ENCODE measurements around the gene OR10S1.
"Not testable (repeated sequence)": the region's sequence is repeated elsewhere in the genome, so short reads cannot be mapped to it uniquely, and the experiment has no call there.

OR10S1 gene, protein sequence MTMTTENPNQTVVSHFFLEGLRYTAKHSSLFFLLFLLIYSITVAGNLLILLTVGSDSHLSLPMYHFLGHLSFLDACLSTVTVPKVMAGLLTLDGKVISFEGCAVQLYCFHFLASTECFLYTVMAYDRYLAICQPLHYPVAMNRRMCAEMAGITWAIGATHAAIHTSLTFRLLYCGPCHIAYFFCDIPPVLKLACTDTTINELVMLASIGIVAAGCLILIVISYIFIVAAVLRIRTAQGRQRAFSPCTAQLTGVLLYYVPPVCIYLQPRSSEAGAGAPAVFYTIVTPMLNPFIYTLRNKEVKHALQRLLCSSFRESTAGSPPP

DNA sequence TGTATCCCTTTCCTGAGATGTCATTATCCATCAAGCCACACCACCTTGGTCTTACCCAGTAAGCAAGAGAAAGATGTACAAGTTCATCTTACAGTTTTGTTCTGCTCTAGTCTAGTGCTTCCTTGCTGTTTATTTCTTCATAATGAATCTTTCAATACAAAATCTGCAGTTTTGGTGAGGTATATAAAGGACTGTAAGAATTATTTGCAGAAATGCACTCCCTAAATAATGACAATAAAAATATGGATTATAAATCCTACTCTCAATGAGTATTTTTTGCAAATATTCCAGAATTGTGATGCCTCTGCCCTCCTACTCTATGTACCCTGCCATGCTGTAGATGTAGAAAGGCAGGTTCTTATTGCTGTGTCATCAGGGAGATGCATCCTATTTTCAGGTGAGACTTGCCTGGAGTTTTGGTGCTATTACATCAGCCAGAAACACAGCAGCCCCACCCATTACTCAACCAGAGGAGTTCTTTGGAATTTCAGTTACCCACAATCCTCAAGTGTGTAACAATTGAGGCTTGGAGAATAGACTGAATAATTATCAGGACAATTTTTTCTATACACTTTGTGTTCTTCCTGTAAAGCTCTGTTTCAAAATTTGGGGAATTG is at the start of gene OR10S1:
TSS of gene OR10S1 (minus strand) at position 51 of the 617 bp plus-strand sequence. CDS start 117 bp downstream, outside the sequence.
- DNase-seq, result no peak

DNA sequence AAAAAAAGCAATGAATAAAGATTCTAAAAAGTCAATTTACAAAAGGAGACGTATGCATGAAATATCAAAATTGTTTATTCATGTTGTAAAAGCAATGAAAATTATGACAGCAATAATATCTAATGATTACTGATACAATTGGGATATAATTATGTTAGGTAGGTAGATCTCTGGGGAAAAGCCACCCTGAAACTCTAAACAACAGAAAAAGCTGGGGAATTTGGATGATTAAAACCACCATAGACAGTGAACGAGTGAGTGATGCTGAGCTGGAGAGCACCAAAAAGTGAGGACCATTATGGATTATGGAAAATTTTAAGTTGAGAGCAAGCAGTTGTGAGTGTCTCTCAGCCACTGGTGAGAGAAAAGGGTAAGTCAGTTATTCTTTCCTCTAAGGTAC is 48.9 kb upstream of the OR10S1 start, which contains the start of gene OR10G8:
TSS of gene OR10G8 (plus strand) at position 301 of the 400 bp plus-strand sequence. CDS start 2,825 bp downstream, outside the sequence.
- no peak for DNase-seq

DNA sequence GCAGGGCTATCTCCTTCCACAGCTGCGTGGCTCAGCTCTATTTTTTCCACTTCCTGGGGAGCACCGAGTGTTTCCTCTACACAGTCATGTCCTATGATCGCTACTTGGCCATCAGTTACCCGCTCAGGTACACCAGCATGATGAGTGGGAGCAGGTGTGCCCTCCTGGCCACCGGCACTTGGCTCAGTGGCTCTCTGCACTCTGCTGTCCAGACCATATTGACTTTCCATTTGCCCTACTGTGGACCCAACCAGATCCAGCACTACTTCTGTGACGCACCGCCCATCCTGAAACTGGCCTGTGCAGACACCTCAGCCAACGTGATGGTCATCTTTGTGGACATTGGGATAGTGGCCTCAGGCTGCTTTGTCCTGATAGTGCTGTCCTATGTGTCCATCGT is 38.3 kb upstream of the OR10S1 start:
- DNase-seq, result not testable (repeated sequence)

DNA sequence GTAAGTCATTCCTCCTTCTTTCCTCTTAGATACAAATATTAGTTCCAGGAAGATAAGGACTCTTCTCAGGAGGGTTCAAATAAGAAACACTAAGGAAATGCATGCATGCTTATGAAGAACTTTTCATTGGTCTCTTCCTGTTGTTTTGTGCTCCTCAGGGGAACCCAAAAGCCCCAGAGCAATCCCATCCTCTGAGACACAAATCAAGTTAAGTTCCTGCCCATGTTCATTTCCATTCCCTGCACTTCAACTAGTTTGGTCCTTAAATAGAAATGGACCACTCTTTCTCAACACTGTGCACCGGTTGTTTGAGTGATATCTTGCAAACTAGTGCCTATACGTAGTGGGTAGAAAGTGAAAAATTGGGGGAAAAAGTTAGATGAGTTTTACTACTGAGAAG is 35.1 kb upstream of the OR10S1 start, which contains the start of gene OR10G4:
TSS of gene OR10G4 (plus strand) at position 301 of the 400 bp plus-strand sequence. CDS start 2,578 bp downstream, outside the sequence.
- DNase-seq, result no peak

DNA sequence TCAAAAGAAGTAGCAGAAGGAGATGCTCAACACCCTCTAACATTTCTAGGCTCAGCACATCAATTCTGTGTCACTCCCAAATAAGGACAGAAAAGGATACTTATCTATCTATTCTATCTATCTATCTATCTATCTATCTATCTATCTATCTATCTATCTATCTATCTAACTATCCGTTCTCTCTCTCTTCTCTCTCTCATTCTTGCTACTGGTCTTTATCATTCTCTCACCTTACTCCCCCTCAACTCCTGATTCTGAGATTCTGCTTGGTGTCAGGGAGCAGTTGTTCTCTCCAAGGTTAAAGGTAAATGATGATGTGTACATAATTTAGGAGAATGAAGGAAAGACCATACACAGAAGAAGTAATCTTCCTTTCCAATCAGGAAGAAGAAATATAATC is 17.5 kb upstream of the OR10S1 start, which contains the start of gene OR10G6:
TSS of gene OR10G6 (minus strand) at position 43 of the 400 bp plus-strand sequence. CDS start at position 43, 0 bp downstream.
- DNase-seq, result no peak

DNA sequence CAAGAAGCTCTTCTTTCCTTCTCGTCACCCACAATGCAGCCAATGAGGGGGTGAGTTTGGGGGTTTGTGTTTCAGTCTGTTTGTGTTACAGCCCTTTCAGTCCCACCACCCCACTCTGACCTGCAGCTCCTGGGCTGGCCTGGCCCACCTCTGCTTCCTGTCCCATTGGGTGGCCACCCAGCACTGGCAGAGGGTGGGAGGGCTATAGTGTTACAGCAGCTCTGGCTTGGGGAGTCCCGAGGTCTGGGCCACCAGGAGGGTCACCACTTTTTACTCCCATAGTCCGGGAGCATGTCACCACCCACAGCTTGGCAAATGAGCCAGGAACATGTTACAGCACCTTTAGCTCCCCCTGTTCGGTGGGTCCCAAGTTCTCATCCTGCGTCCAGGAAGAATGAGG is 1.7 kb upstream of the OR10S1 start:
- DNase-seq, result no peak

DNA sequence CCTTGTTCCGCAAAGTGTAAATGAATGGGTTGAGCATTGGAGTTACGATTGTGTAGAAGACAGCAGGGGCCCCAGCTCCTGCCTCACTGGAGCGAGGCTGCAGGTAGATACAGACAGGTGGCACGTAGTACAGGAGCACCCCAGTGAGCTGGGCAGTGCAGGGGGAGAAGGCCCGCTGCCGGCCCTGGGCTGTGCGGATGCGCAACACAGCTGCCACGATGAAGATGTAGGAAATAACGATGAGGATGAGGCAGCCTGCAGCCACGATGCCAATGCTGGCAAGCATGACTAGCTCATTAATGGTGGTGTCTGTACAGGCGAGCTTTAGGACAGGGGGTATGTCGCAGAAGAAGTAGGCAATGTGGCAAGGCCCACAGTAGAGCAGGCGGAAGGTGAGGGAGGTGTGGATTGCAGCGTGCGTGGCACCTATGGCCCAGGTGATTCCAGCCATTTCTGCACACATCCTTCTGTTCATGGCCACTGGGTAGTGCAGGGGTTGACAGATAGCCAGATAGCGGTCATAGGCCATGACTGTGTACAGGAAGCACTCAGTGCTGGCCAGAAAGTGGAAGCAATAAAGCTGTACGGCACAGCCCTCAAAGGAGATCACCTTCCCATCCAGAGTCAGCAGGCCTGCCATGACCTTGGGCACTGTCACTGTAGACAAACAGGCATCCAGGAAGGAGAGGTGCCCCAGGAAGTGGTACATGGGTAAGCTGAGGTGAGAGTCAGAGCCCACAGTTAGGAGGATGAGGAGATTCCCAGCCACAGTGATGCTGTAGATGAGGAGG is 616 bp downstream of the OR10S1 start:
- DNase-seq, result no peak

DNA sequence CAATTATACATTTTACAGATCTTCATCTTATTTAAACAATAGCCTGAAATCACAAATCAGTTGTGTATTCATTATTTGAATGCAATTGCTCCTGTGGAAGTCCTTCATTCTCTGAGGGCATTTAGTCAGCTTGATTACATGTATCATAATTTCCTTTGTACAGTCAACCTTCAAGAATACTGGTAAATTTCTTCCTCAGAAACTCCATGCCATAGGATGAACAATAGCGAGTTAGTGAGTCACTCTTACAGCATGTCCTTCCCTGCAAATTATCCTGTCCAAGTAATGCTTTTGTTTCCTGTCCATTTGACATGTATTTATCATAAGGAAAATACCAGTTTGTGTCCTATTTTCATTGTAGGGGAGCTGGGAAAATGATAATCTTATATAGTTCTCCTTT is 3.8 kb downstream of the OR10S1 start:
- no peak for DNase-seq

DNA sequence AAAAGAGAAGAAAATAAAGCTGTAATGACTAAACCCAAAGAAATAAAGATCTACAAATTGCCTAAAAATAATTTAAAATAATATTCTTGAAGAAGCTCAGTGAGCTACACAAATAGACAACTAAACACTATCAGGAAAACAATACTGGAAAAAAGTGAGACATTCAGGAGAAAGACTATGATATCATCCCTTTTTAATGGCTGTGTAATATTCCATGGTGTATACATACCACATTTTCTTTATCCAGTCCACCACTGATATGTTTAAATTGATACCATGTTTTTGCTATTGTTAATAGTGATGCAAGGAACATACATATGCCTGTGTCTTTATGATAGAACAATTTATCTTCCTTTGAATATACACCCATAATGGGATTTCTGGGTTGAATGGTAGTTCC is 20.8 kb downstream of the OR10S1 start:
- no peak for DNase-seq

DNA sequence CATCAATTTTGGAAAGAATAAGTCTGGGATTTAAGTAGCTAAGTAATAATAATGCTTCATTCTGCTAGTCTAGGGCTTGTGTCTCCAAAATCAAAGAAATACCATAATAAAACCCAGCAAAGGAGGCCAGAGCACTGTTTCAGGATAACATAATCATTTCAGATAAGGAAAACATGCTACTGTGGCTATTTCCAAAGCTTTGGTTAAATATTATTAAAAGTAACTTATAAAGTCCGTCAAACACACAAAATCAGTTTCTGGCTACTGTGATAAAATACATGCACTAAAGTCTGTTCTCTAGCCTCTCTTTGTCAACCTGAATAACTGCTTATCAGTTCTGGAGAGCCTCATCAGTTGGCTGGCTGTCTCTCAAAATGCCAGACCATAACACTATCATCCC is 32.4 kb downstream of the OR10S1 start:
- no peak for DNase-seq

DNA sequence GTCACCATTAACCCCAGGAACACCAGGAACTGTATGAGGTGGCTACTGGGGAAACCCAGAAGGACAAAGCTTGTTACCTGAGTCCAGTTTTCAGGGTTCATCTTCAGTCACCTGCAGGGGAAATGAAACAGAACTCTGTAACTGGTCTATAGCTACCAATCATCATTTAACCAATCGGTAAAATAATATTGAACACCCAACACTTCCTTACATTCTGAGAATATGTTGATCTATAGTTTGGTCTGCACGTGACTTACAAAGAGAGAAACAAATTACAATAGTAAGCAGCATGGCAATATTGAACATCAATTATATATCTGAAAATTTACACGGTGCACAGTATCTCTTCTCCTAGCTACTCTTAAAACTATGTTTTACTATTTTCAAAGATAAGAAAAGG is 33.8 kb downstream of the OR10S1 start, which contains the start of gene OR6T1:
TSS of gene OR6T1 (minus strand) at position 101 of the 400 bp plus-strand sequence. CDS start at position 101, 0 bp downstream.
- no peak for DNase-seq

DNA sequence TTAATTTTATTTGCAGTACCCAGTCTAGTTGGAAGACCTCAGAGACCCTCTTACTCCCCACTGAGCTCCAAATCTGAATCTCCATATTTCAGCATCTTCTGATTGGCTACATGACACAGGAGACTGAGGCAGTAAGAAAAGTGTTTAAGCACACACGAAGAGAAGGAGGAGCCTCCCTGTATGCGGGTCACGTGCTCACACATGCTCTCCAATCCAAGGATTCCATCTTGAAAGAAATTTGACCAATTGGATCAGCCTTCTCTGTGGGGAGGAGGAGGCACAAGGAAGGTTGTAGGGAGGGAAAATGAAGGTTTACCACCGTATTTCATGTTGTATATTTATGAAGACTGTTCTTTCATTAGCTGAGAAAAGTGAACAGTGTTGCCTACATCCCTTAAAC is 35.2 kb downstream of the OR10S1 start:
- no peak for DNase-seq

DNA sequence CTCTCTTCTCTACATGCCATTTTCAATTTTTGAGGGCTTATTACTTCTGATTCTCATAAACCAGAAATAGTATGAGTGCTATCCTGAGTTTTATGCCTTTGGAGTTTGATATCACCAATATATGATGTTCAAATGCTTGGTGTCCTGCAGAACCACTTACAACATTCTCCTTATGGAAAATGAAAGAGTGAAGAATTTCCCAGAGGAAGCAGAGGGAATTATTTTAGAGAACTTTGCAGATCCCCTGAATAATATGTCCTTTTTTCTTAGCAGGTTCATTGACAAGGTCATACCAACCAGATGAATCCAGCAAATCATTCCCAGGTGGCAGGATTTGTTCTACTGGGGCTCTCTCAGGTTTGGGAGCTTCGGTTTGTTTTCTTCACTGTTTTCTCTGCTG is 38.3 kb downstream of the OR10S1 start, which contains the start of gene OR4D5:
TSS of gene OR4D5 (plus strand) at position 301 of the 400 bp plus-strand sequence. CDS start at position 301, 0 bp downstream.
- DNase-seq, result no peak

All from GDM1 (cell line).